IMR-90 (cell line): ENCODE data around the gene KLHL40. TPM values are rescaled to one million over a fixed set of nuclear protein-coding genes. Genes with fewer than 3 reads are reported as not detected.

ENCODE experiments used
- ATAC-seq: fragments of 200-7000 bp; cut with Tn5 transposase; 2 replicates; pipeline ENCODE4 v1.9.1; 2020; ENCODE audit warnings: low read depth, mild to moderate bottlenecking, moderate library complexity
- BruUV-seq: library from RNA; stranded (reverse); fragments of 400-500 nt; replicated peaks from 2 replicates; lab custom pipeline; 2021; lab: Mats Ljungman, UMichigan
- CTCF ChIA-PET: fragments of 300-600 bp; formaldehyde crosslinking; extraction: SDS; loops from one replicate; lab custom pipeline; 2021; ENCODE audit warnings: antibody characterized with exemption; lab: Yijun Ruan, JAX
- POLR2A ChIA-PET: fragments of 300-600 bp; sonication (Branson Sonifier 250); formaldehyde crosslinking; loops from one replicate; lab custom pipeline; 2022; ENCODE audit warnings: antibody characterized with exemption; ENCODE audit not compliant: unreplicated experiment; lab: Charles Lee
- DNase-seq: peaks from one replicate; pipeline ENCODE4 v3.0.0; 2013
- H2AFZ ChIP-seq: replicated peaks from 2 replicates; pipeline ENCODE3; 2013; ENCODE audit warnings: low read length, mild to moderate bottlenecking; ENCODE audit not compliant: poor library complexity
- H2AK5ac ChIP-seq: 2 replicates; pipeline ENCODE4 v1.6.1; 2013; ENCODE audit warnings: low read depth, low read length, inconsistent platforms
- H2AK9ac ChIP-seq: replicated peaks from 2 replicates; pipeline ENCODE3; 2013; ENCODE audit warnings: mild to moderate bottlenecking, low read depth, low read length, moderate library complexity; ENCODE audit not compliant: poor library complexity
- H2BK120ac ChIP-seq: 2 replicates; pipeline ENCODE4 v1.6.1; 2013; ENCODE audit warnings: low read depth, low read length, inconsistent platforms
- H2BK15ac ChIP-seq: 3 replicates; pipeline ENCODE4 v1.6.1; 2013; ENCODE audit warnings: low read depth, low read length, inconsistent platforms
- H2BK20ac ChIP-seq: 2 replicates; pipeline ENCODE4 v1.6.1; 2013; ENCODE audit warnings: low read depth, mild to moderate bottlenecking, inconsistent platforms, low read length, moderate library complexity
- H2BK5ac ChIP-seq: 2 replicates; pipeline ENCODE4 v1.6.1; 2013; ENCODE audit warnings: mild to moderate bottlenecking, low read depth, low read length, inconsistent platforms; ENCODE audit not compliant: poor library complexity, severe bottlenecking
- H3K14ac ChIP-seq: replicated peaks from 2 replicates; pipeline ENCODE4 v1.6.1; 2013; ENCODE audit warnings: low read depth, low read length, inconsistent platforms
- H3K18ac ChIP-seq: 2 replicates; pipeline ENCODE4 v1.6.1; 2013; ENCODE audit warnings: low read depth, low read length, control low read depth
- H3K23ac ChIP-seq: 2 replicates; pipeline ENCODE4 v1.6.1; 2013; ENCODE audit warnings: low read depth, low read length, inconsistent platforms
- H3K27ac ChIP-seq: 2 replicates; pipeline ENCODE4 v1.5.1; 2013; ENCODE audit warnings: mild to moderate bottlenecking, control low read depth, low read length; ENCODE audit not compliant: insufficient read depth
- H3K27me3 ChIP-seq: 2 replicates; pipeline ENCODE4 v1.6.1; 2013; ENCODE audit warnings: low read length; ENCODE audit not compliant: control insufficient read depth, insufficient read depth
- H3K36me3 ChIP-seq: 2 replicates; pipeline ENCODE4 v1.6.1; 2013; ENCODE audit warnings: low read length, mixed read lengths; ENCODE audit not compliant: control insufficient read depth, insufficient read depth
- H3K4ac ChIP-seq: 2 replicates; pipeline ENCODE4 v1.6.1; 2013; ENCODE audit warnings: low read depth, low read length, inconsistent platforms
- H3K4me1 ChIP-seq: 2 replicates; pipeline ENCODE4 v1.6.1; 2013; ENCODE audit warnings: low read length, mixed read lengths; ENCODE audit not compliant: control insufficient read depth, insufficient read depth
- H3K4me2 ChIP-seq: 2 replicates; pipeline ENCODE4 v1.6.1; 2013; ENCODE audit warnings: low read depth, mild to moderate bottlenecking, control low read depth, low read length, moderate library complexity
- H3K4me3 ChIP-seq: 2 replicates; pipeline ENCODE4 v1.5.1; 2013; ENCODE audit warnings: low read depth, mild to moderate bottlenecking, control low read depth, low read length, moderate library complexity; ENCODE audit not compliant: insufficient read depth
- H3K56ac ChIP-seq: 2 replicates; pipeline ENCODE4 v1.6.1; 2013; ENCODE audit warnings: low read length, inconsistent platforms; ENCODE audit not compliant: insufficient read depth; ENCODE audit errors: extremely low read depth
- H3K79me1 ChIP-seq, 2 experiments: 2 replicates each; pipeline ENCODE4 v1.6.1; 2013; ENCODE audit warnings: low read length in 2 of 2, inconsistent platforms in 1 of 2, low read depth in 1 of 2
- H3K9ac ChIP-seq: 2 replicates; pipeline ENCODE4 v1.6.1; 2013; ENCODE audit warnings: low read depth, low read length, control low read depth
- H3K9me1 ChIP-seq: 2 replicates; pipeline ENCODE4 v1.6.1; 2013; ENCODE audit warnings: low read length, inconsistent platforms; ENCODE audit not compliant: insufficient read depth
- H3K9me3 ChIP-seq: 2 replicates; pipeline ENCODE4 v1.6.1; 2013; ENCODE audit warnings: low read length; ENCODE audit not compliant: control insufficient read depth, insufficient read depth
- H4K20me1 ChIP-seq: 2 replicates; pipeline ENCODE4 v1.6.1; 2013; ENCODE audit warnings: low read length, inconsistent platforms; ENCODE audit not compliant: insufficient read depth
- H4K5ac ChIP-seq: 2 replicates; pipeline ENCODE4 v1.6.1; 2013; ENCODE audit warnings: mild to moderate bottlenecking, low read depth, low read length, control low read depth
- H4K8ac ChIP-seq, 2 experiments: 2 replicates each; pipeline ENCODE4 v1.6.1; 2013; ENCODE audit warnings: low read depth in 2 of 2, low read length in 2 of 2, control low read depth in 1 of 2, inconsistent platforms in 1 of 2
- H4K91ac ChIP-seq: 2 replicates; pipeline ENCODE4 v1.6.1; 2013; ENCODE audit warnings: low read depth, low read length, inconsistent platforms; ENCODE audit not compliant: insufficient read depth
- WGBS, 2 experiments: methylation state at CpG; one replicate each; pipeline versions ENCODE4 v1.1.5 to v1.1.7; 2013; ENCODE audit warnings: missing lambda C conversion rate in 2 of 2; ENCODE audit not compliant: insufficient read length in 1 of 2; ENCODE audit errors: extremely low coverage in 2 of 2; 5-methylcytosine and 5-hydroxymethylcytosine counted together
- dilution Hi-C: fragments of 300-500 bp; cut with HindIII; formaldehyde crosslinking; loops from one replicate; pipeline ENCODE4 v1.14.3; 2018; ENCODE audit warnings: low sequenced_read_pairs; ENCODE audit not compliant: unreplicated experiment
- in situ Hi-C: fragments of 300-500 bp; cut with MboI; formaldehyde crosslinking; loops from 3 replicates; pipeline ENCODE4 v1.14.3; 2019; ENCODE audit warnings: low sequenced_read_pairs, inconsistent platforms, mixed read lengths
- intact Hi-C: fragments of 100-400 bp; cut with micrococcal nuclease; formaldehyde crosslinking; loops from 2 replicates; pipeline ENCODE4 v1.10.0; 2022
- polyA plus RNA-seq, 3 experiments: library from polyadenylated mRNA; depleted of rRNA; stranded (reverse); fragments of >200 nt; gene quantifications; 2 replicates each; pipeline ENCODE4 v1.2.3, GENCODE V29; 2012; ENCODE audit warnings: low replicate concordance in 1 of 3
- total RNA-seq: library from RNA; depleted of rRNA; stranded (reverse); fragments of >200 nt; gene quantifications from 2 replicates; pipeline ENCODE4 v1.2.3, GENCODE V29; 2012
- TF ChIP-seq, protein P1 (sequence below): fragments of 150-350 bp; IDR thresholded peaks from 2 replicates; pipeline ENCODE4 v1.6.1; 2016; ENCODE audit warnings: low read depth, mild to moderate bottlenecking, low read length, moderate library complexity, borderline replicate concordance

The KLHL40 gene
- total and polyA plus RNA-seq, 2 of the 4 experiments (the other 2 are of a cell fraction): not detected

DNA sequence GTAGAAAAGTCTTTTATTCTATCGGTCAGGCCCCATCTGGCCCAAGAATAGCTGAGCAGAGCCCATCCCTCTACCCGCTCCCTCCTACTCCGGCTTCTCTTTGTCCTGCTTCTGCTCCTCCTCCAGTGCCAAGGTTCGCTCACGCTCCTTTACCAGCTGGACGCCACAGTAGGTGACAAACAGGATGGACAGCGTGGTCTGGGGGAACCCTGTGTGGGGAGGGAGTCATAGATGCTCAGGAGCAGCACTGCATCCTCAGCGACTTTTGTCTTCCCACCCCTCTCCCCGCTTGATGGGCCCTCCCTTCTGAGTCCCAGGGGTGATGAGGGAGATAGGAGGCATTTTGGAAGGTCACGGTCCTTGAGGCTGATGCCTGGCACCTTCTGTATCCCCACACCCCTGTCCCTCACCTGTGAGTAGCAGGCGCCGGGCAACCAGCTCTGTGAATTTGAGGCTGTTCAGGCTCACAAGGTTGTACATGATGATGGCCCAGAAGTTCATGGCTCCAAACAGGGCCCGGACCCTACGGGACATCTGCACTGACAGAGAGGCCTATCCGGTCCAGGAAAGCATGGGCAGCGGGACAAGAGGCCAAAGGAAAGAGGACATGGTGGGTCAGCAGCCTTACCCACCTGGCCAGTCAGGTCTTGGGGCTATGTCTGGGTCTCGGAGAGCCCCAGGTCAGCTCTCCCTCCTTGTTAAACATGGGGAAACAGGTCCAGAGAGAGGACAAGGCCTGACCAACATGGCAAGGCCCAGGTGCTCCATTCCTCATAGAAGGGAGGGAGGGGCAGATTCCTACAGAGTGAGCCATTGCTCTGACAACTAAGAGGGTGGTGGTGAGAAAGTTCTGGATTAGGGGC is 7.6 kb downstream of the KLHL40 start:
- ChIA-PET POLR2A (no interaction called here), CTCF (no interaction called here)
- no peaks in the 10 kb centered on the region for H3K4me1 ChIP-seq
- no peak overlapping the region for H3K27ac ChIP-seq
- ATAC-seq: no peak
- H3K9me1 ChIP-seq: no peaks in the 10 kb centered on the region
- H3K4me3 ChIP-seq: no peak overlapping the region
- H3K79me1 ChIP-seq: no peaks in the 10 kb centered on the region
- H4K91ac ChIP-seq: no peak overlapping the region
- BruUV-seq: no TSS peak
- H3K9me3 ChIP-seq: no peaks in the 10 kb centered on the region
- no peak overlapping the region for H3K4ac ChIP-seq
- H3K4me2 ChIP-seq: no peak overlapping the region
- H2AK9ac ChIP-seq: no peak overlapping the region
- H2AK5ac ChIP-seq: no peak overlapping the region
- WGBS, 2 experiments: no CpG with 5 or more reads among the region's 17 CpGs
- no peak overlapping the region for H4K5ac ChIP-seq
- intact Hi-C loops (no loop called here), in situ Hi-C loops (no loop called here), dilution Hi-C loops (no loop called here)
- H2AFZ ChIP-seq: no peak overlapping the region
- no peak overlapping the region for H3K23ac ChIP-seq
- no peak overlapping the region for H2BK5ac ChIP-seq
- H3K9ac ChIP-seq: no peak overlapping the region
- DNase-seq: no peak
- H3K36me3 ChIP-seq: no peaks in the 10 kb centered on the region
- H3K14ac ChIP-seq: no peak overlapping the region
- H4K20me1 ChIP-seq: no peaks in the 10 kb centered on the region
- TF ChIP-seq, protein P1, sequence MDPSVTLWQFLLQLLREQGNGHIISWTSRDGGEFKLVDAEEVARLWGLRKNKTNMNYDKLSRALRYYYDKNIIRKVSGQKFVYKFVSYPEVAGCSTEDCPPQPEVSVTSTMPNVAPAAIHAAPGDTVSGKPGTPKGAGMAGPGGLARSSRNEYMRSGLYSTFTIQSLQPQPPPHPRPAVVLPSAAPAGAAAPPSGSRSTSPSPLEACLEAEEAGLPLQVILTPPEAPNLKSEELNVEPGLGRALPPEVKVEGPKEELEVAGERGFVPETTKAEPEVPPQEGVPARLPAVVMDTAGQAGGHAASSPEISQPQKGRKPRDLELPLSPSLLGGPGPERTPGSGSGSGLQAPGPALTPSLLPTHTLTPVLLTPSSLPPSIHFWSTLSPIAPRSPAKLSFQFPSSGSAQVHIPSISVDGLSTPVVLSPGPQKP: no peak
- no peak overlapping the region for H3K56ac ChIP-seq
- H2BK120ac ChIP-seq: no peak overlapping the region
- H3K27me3 ChIP-seq: peaks cover 79% of the 10 kb centered on the region
- no peak overlapping the region for H2BK20ac ChIP-seq
- no peak overlapping the region for H4K8ac ChIP-seq
- H3K18ac ChIP-seq: no peak overlapping the region
- H2BK15ac ChIP-seq: no peak overlapping the region
